Muscle of back (tissue), 11 donors: ENCODE data around the gene MCL1. TPM values are rescaled to one million over a fixed set of nuclear protein-coding genes. Genes with fewer than 3 reads are reported as not detected.
"Not testable (repeated sequence)": the region's sequence is repeated elsewhere in the genome, so short reads cannot be mapped to it uniquely, and the experiment has no call there.

ENCODE experiments used
- DNase-seq, 3 donors: peaks; one replicate each; pipeline versions ENCODE4 v3.0.0 to v3.0.0-alpha.2; 2013
- polyA plus RNA-seq, 10 donors: library from polyadenylated mRNA; unstranded; fragments of 120-200 nt; gene quantifications; one replicate each; pipeline ENCODE4 v1.2.1, GENCODE V29; 2013; ENCODE audit not compliant: insufficient read length in 10 of 10

MCL1 gene
- polyA plus RNA-seq, 10 donors: 128 to 246 (median 152) TPM

- no peak for DNase-seq
Measured at GRCh38 chr1:150574260-150575071, 4.9 kb downstream of the MCL1 start.

GRCh38 chr1:150573648-150574071, 5.8 kb downstream of the MCL1 start:
- not testable (repeated sequence) for DNase-seq

- no peak for DNase-seq
Measured at GRCh38 chr1:150572918-150573647, 6.3 kb downstream of the MCL1 start.

DNA sequence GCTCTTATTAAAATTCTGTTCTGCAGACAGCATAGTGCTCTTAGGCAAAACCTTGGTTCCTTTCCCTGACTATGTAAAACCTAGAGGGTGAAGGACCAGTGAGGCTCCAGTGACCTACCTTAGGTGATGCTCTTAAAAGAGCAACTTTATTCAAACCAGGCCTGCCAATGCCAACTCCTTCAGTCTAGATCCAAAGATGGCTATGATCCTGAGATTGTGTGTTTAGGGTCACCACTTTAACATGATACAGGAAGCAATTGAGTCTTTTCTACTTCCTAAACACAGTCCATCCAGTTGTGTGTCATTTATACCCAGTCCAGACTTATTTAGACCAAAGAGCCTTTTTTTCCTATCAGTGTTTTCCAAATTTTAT, 10.8 kb downstream of the MCL1 start:
- DNase-seq: no peak

DNA sequence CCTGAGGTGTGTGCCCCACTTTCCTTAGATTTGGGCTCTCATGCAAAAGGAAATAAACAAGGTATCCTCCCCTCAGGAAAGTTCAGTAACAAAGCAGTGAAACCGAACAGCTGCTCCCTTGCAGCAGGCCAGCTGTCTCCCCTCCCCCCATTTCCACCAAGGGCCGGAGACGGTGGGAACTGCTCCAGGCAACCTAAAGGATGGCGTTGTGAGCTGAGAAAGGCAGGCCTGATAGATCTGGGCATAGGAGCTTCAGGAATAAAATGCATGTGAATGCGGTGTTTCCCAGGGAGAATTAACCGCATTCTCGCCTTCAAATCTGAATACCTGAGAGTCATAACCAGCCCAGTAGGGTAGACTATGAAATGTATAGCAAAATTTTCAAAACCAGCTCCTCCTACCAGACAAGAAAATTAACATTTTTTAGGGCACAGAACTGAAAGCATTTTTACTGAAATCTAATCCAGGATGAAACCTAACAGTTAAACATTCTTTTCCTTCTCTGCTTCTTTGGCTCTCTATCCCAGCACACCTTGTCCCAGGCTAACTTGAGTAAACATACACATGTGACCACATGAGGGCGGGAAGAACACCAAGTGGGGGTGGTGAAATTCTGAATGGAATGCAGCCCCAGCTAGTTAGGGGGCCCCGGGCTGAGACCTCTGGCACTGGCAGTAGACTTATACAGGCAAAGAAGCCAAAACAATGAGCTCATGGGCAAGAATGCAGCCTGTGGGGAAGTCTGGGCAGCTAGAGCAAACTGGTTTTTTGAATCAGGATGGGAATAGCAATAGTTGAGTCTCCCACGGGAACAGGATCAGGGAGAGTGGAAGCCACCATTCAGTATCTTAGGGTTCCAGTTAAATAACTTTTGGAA, 11.5 kb downstream of the MCL1 start:
- DNase-seq: peak; percentile 88 to 95 (median 90)

GRCh38 chr1:150567341-150567716, 12.1 kb downstream of the MCL1 start:
- no peak for DNase-seq

DNA sequence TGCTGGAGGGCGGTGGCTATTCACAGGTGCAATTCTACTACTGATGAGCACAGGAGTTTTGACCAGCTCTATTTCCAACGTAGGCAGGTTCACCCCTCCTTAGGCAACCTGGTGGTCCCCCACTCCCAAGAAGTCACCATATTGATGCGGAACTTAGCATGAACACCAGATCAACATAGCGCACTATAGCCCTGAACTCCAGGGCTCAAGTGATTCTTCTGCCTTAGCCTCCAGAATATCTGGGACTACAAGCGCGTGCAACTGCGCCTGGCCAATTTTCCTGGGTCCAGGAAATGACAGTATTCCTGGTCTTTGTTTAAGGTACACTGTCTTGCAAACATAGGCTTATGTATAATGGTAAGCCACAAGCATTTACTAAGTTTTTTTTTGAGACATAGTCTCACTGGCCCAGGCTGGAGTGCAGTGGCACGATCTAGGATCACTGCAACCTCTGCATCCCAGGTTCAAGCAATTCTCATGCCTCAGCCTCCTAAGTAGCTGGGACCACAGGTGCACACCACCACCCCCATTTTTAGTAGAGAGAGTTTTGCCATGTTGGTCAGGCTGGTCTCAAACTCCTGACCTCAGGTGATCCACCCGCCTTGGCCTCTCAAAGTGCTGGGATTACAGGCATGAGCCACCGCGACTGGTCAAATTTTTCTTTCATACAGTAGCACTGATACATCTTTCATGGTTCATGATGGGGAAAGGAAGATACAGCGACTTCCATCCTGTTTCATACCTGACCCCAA, 12.6 kb downstream of the MCL1 start:
- DNase-seq: peak in 1 of 3 donors; percentile 24

- DNase-seq: not testable (repeated sequence)
Measured at GRCh38 chr1:150565240-150565991, 14.0 kb downstream of the MCL1 start.

DNA sequence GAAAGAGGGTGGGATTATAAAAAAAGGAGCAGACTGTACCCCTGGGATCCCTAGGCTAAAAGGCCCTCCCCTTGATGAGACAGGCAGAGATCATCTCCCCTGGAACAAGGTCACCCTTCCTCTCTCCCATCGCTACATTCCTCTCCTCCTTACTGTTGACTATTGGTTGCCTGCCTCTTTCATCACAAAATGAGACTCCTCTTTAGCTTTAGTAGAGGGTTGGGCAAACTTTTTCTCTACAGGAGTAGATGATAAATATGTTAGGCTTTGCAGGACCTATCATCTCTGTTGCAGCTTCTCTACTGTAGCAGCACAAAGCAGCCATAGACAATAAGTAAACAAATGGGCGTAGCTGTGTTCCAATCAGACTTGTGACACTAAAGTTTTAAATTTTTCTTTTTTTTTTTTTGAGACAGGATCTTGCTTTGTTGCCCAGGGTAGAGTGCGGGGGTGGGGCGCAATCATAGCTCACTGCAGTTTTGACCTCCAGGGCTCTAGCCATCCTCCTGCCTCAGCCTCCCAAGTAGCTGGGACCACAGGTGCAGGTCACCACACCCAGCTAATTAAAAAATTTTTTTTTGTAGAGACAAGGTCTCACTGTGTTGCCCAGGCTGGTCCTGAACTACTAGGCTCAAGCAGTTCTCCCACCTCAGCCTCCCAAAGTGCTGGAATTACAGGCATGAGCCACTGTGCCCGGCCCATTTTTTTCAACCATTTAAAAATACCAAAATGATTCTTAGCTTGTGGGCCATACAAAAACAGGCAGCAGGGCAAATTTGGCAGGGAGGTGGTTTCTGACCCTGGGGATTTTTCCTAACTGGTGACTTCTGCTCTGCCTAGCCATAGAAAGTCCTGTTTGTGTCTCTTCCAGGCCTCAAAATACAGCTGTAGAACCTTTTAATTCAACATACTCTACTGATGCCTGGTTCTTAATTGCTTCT, 15.1 kb downstream of the MCL1 start:
- peak in 1 of 3 donors; percentile 12 for DNase-seq

DNA sequence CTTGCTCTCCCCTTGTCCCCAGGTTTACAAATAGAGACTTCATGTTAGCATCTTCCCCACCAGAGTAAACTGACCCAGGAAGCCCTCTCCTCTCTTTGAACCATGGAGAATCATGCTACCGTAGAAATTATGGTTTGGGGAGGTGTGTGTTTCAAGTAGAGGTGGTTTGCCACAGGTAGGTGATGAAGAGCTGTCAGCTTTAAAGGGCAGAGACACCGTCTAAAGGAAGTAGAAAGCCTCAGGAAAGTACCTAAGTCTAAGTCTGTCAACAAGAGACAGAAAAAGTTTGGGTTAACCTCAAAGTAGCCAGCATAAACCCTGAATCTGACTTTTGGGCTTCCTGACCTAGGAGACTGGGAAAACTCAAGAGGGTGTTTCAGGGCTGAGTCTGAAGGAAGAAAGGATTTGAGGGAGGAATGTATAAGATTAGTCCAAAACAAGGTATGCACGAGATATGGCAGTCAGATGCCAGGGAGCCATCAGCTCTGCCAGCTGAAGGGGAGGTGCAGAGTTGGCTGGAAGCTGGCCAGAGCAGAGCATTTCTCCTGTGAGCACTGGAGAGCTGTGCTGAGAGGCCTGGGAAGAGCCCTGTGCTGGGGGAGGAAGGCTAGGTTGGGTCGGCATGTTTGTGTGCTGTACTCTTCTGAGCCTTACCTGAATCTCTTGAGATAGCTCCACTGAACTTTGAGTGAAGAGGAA, 15.9 kb downstream of the MCL1 start:
- peak in 1 of 3 donors; percentile 55 for DNase-seq

- DNase-seq: peak in 1 of 3 donors; percentile 59
Measured at GRCh38 chr1:150562446-150563339, 16.7 kb downstream of the MCL1 start.

- DNase-seq: peak; percentile 93 to 98 (median 96)
Measured at GRCh38 chr1:150561974-150562445, 17.4 kb downstream of the MCL1 start.

- peak; percentile 98 to 99 (median 98) for DNase-seq
Measured at GRCh38 chr1:150561254-150561973, 18.0 kb downstream of the MCL1 start.

DNA sequence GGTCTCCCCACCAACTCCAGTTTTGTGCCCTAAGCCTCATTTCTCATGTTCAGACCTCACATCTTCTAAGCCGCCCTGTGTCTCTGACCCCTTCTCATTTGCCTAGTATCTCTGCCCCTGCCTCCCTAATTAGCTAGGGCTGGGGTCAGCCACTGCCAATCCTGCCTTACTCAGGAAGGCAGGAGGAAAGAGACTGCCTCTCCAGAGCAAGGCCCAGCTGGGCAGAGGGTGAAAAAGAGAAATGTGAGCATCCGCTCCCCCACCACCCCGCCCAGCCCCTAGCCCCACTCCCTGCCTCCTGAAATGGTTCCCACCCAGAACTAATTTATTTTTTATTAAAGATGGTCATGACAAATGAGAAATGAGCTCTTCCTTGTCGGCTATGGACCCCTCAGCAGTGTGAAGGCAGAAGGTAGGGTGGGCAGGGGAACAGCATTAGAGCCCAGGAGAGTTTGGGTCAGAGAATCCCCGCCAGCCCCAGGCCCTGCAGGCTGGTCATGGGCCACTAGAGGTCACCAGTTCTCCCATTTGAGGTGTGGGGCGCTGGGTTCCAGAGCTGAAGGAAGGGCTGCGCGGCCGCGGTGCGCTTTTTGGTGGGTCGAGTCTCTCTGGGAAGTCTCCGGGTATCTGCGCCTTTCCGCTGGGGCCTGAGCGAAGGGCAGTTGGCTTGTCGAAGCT, 18.7 kb downstream of the MCL1 start:
- DNase-seq: peak in 1 of 3 donors; percentile 51

- peak in 1 of 3 donors; percentile 81 for DNase-seq
Measured at GRCh38 chr1:150560011-150560438, 19.4 kb downstream of the MCL1 start.

DNA sequence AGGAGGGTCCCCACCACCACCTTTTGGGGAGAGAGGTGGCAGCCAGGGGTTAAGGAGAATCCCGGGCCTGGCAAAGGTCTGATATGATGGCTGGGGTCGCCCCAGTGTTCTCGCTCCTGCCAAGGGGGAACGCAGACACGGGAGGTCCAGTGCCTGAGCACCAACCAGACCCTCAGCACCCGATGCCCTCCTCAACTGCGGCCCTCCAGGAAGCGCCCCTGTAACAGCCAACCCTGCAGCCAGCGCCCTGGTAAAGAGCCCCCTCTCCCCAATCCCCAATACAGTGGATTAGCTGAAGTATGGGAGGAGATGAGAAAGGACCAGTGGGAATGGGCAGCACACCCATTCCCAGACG, 19.8 kb downstream of the MCL1 start:
- DNase-seq: no peak
